ENCODE results near the gene SLX9.

SLX9 gene

DNA sequence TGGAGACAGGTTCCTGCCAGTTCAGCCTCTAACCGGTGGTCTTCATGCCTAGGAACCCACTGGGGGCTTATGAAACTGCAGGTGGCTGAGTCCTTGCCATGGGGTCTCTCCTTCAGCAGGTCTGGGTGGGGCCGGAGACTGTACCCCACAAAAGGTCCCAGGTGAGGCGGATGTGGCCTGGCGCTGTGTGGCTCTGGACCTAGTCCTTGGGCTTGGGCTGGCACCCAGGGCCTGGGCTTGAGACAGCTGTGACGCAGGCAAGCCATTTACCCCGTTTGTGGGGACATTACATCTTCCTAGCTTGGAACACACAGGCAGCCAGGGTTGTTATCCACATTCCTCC lies 5.9 kb upstream of the SLX9 start:
- Histone ChIP-seq H3K36me3 (ENCODE audit: insufficient read depth, insufficient read length, low read length) (peaks cover 23% of the 10 kb centered on the region), H3K4me1 (ENCODE audit: insufficient read depth, insufficient read length) (peaks cover 23% of the 10 kb centered on the region)

DNA sequence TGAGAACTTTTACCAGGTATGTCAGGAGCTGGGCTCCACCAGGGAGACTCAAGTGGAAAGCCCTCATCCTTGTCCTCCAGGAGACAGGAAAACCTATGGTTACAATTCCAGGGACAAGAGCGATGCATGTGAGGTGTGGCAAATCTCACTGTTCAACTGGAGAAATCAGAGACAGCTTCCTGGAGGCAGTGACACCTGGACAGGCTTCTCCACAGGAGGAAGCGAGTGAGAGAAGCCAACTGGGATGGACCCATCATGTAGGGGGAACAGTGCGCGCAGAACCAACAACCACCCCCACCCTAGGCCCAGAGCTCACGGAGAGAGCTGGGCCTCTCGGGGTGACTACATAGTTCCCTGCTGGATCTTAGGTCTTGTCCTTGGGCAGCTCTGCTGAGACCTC lies 5.6 kb upstream of the SLX9 start:
- Histone ChIP-seq H3K4me3 (ENCODE audit: insufficient read length, low read depth) (no peak overlapping the region), H3K9ac (ENCODE audit: insufficient read length, low read depth) (no peak overlapping the region), H3K27me3 (ENCODE audit: insufficient read depth, insufficient read length) (peaks cover 51% of the 10 kb centered on the region), H3K4me1 (ENCODE audit: insufficient read depth, insufficient read length) (peaks cover 23% of the 10 kb centered on the region), H3K9me3 (ENCODE audit: insufficient read depth, low read length) (no peaks in the 10 kb centered on the region), H3K36me3 (ENCODE audit: insufficient read depth, insufficient read length, low read length) (peaks cover 25% of the 10 kb centered on the region)
- TF ChIP-seq YY1 (IDR thresholded peaks at IDR 0.05; ENCODE audit: insufficient read depth, insufficient read length), result no peak
- TF ChIP-seq SUZ12 (IDR thresholded peaks at IDR 0.05; ENCODE audit: extremely low read depth, insufficient read depth, insufficient read length), result no peak
- TF ChIP-seq ZNF274 (IDR thresholded peaks at IDR 0.05; ENCODE audit: low read depth, low read length), result no peak
- DNase-seq (ENCODE audit: low read depth, low spot score), result no peak

More for the DNA sequence above, 5.9 kb upstream of the SLX9 start:
- H3K27me3 ChIP-seq (ENCODE audit: insufficient read depth, insufficient read length), result peaks cover 54% of the 10 kb centered on the region
- no peak for TF ChIP-seq ZNF274 (IDR thresholded peaks at IDR 0.05; ENCODE audit: low read depth, low read length)
- no peak overlapping the region for H3K4me3 ChIP-seq (ENCODE audit: insufficient read length, low read depth)
- no peak for DNase-seq (ENCODE audit: low read depth, low spot score)
- no peaks in the 10 kb centered on the region for H3K9me3 ChIP-seq (ENCODE audit: insufficient read depth, low read length)
- no peak overlapping the region for H3K9ac ChIP-seq (ENCODE audit: insufficient read length, low read depth)

DNA sequence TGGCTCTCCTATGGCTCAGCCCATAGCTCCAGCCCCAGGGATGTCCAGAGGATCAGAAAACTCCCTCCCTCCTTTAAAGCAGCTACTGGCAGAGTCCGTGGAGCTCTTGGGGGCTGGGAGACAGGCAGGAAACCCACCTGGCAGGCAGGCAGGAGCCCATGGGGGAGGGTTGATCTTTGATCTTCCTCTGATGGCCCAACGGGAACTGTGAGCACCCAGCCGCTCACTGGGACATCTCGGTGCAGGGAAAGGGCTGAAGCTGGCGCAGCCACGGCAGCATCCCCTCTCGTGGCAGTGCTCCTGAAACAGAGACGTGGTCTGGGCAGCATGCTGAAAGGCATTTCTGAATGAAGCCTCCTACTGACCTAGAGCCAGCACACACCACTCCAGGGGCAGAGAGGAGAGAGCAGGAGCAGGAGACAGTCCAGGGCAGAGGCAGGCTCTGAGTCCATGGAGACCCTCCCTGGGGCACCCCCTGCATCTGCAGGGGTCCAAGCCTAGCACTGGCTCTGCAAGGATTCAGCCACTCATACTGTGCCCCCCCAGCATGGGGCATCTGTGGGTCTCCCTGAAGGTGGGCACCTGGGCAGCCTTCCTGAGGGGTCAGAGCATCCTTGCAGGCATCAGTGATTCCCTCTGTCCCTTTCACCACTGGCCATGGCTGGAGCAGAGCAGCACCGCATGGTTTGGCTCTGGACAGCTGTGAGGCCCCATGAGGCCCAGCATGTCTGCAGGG lies 4.9 kb upstream of the SLX9 start:
- Histone ChIP-seq H3K27me3 (ENCODE audit: insufficient read depth, insufficient read length) (peaks cover 44% of the 10 kb centered on the region), H3K4me3 (ENCODE audit: insufficient read length, low read depth) (no peak overlapping the region)

DNA sequence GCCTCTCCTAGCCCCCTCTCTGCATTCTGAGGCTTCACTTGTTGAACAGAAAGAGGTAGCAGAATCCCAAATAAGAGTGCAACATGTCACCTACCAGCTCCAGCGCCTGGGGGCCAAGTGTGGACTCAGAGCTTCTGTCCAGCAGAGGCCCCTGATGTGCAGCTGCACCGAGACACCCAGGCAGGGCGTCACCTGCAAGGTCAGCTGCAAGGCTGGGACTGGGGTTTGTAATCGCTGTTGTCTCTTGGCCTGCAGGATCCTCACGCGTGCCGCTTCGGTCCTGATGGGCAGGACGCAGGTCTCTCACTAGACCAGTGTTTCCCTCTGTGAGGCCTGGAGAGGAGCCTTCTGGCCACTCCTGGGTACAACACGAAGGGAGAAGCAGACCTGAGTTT lies 4.3 kb upstream of the SLX9 start:
- H3K4me1 ChIP-seq (ENCODE audit: insufficient read depth, insufficient read length), result peaks cover 13% of the 10 kb centered on the region
- H3K27me3 ChIP-seq (ENCODE audit: insufficient read depth, insufficient read length), result peaks cover 39% of the 10 kb centered on the region
- no peak for DNase-seq (ENCODE audit: low read depth, low spot score)
- H3K9ac ChIP-seq (ENCODE audit: insufficient read length, low read depth), result no peak overlapping the region
- TF ChIP-seq ZNF274 (IDR thresholded peaks at IDR 0.05; ENCODE audit: low read depth, low read length) (no peak), YY1 (IDR thresholded peaks at IDR 0.05; ENCODE audit: insufficient read depth, insufficient read length) (no peak), SUZ12 (IDR thresholded peaks at IDR 0.05; ENCODE audit: extremely low read depth, insufficient read depth, insufficient read length) (no peak)
- peaks cover 25% of the 10 kb centered on the region for H3K36me3 ChIP-seq (ENCODE audit: insufficient read depth, insufficient read length, low read length)
- no peaks in the 10 kb centered on the region for H3K9me3 ChIP-seq (ENCODE audit: insufficient read depth, low read length)
- H3K4me3 ChIP-seq (ENCODE audit: insufficient read length, low read depth), result no peak overlapping the region

More for the DNA sequence above, 4.9 kb upstream of the SLX9 start:
- no peaks in the 10 kb centered on the region for H3K9me3 ChIP-seq (ENCODE audit: insufficient read depth, low read length)
- no peak overlapping the region for H3K9ac ChIP-seq (ENCODE audit: insufficient read length, low read depth)
- TF ChIP-seq SUZ12 (IDR thresholded peaks at IDR 0.05; ENCODE audit: extremely low read depth, insufficient read depth, insufficient read length) (no peak), ZNF274 (IDR thresholded peaks at IDR 0.05; ENCODE audit: low read depth, low read length) (no peak), YY1 (IDR thresholded peaks at IDR 0.05; ENCODE audit: insufficient read depth, insufficient read length) (no peak)
- H3K4me1 ChIP-seq (ENCODE audit: insufficient read depth, insufficient read length), result peaks cover 17% of the 10 kb centered on the region
- H3K36me3 ChIP-seq (ENCODE audit: insufficient read depth, insufficient read length, low read length), result peaks cover 25% of the 10 kb centered on the region
- no peak for DNase-seq (ENCODE audit: low read depth, low spot score)

DNA sequence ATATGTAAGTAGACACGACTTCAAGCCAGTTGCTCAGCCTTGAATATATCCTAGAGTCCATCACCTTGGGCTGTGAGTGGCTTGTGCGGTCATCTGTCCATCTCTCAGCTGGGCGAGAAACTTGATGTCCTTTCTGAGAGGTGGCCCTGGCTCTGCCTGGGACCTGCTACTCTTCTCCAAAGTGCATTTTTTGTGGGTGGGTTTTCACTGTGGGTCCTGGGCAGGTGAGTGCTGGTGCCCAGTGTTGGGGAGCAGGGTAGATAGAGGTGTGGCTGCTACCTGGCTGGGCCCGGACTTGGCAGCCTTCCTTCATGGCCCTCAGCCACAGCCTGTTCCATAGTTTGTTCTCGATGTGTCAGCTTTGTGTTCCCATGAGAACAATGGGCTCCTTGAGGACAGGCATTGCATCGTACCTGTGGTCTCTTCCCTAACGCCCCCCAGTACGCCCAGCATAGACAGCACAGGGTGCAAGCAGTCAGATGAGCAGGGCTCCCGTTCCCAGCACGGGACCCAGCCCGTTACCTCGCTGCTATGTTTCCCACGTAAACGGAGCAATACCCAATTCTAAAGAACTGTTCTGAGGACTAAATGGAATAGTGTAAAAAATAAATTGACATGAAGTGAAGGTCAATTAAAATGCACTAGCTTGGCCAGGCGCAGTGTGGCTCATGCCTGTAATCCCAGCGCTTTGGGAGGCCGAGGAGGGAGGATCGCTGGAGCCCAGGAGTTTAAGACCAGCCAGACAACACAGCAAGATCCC lies 877 bp upstream of the SLX9 start:
- Histone ChIP-seq H3K9ac (ENCODE audit: insufficient read length, low read depth) (peak overlapping the region; percentile 99), H3K27me3 (ENCODE audit: insufficient read depth, insufficient read length) (peaks cover 4% of the 10 kb centered on the region), H3K36me3 (ENCODE audit: insufficient read depth, insufficient read length, low read length) (peaks cover 50% of the 10 kb centered on the region), H3K4me1 (ENCODE audit: insufficient read depth, insufficient read length) (peaks cover 5% of the 10 kb centered on the region), H3K9me3 (ENCODE audit: insufficient read depth, low read length) (no peaks in the 10 kb centered on the region), H3K4me3 (ENCODE audit: insufficient read length, low read depth) (peak overlapping the region; percentile 91)
- TF ChIP-seq YY1 (IDR thresholded peaks at IDR 0.05; ENCODE audit: insufficient read depth, insufficient read length) (no peak), SUZ12 (IDR thresholded peaks at IDR 0.05; ENCODE audit: extremely low read depth, insufficient read depth, insufficient read length) (no peak), ZNF274 (IDR thresholded peaks at IDR 0.05; ENCODE audit: low read depth, low read length) (no peak)
- DNase-seq (ENCODE audit: low read depth, low spot score), result no peak

DNA sequence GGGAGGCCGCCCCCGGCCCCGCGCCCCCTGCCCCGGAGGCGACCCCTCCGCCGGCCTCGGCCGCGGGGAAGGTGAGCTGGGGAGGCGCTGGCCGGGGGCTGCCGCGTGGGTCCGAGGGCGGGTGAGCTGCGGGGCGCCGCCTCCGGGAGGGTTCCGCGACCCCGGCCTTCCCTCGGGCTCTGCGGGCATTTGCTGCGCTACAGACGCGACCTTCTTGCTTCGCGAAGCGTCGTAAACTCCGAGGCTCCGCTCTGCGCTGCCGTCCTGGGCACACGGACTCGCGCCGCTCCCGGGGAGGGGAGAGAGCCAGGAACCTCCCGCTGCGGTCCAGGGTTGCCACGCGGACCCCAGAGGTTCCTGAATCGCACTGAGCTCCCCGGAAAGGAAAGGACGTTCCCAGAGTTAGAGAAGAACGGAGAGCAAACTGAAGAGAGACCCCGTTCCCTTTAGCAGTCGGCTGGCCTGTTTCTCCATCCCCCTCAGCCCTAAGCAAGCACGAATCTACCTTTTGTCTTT lies 345 bp downstream of the SLX9 start:
- DNase-seq (ENCODE audit: low read depth, low spot score), result no peak

DNA sequence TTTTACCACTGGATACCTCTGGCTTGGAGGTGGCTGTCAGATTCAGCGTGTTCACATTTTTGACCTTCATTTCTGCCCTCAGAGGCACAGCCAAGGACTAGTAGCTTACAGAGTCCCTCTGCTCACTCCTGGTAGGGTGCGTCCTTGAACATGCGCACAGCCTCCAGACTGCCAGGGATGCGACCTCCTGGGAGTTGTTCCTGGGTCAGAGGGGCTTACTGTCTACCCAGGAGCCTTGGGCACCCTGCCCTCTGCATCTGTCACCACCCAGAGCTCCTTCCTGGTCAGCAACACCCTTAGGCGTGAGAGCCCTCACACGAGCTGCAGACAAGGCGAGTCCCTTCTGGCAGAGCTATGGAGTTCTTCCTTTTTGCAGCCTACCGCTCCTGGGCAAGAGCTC lies 1.7 kb downstream of the SLX9 start:
- Histone ChIP-seq H3K9me3 (ENCODE audit: insufficient read depth, low read length) (no peaks in the 10 kb centered on the region), H3K4me1 (ENCODE audit: insufficient read depth, insufficient read length) (peaks cover 8% of the 10 kb centered on the region), H3K4me3 (ENCODE audit: insufficient read length, low read depth) (no peak overlapping the region), H3K9ac (ENCODE audit: insufficient read length, low read depth) (peak overlapping the region; percentile 99), H3K36me3 (ENCODE audit: insufficient read depth, insufficient read length, low read length) (peaks cover 68% of the 10 kb centered on the region), H3K27me3 (ENCODE audit: insufficient read depth, insufficient read length) (no peaks in the 10 kb centered on the region)
- no peak for DNase-seq (ENCODE audit: low read depth, low spot score)
- TF ChIP-seq YY1 (IDR thresholded peaks at IDR 0.05; ENCODE audit: insufficient read depth, insufficient read length) (no peak), SUZ12 (IDR thresholded peaks at IDR 0.05; ENCODE audit: extremely low read depth, insufficient read depth, insufficient read length) (no peak), ZNF274 (IDR thresholded peaks at IDR 0.05; ENCODE audit: low read depth, low read length) (no peak)

More for the DNA sequence above, 345 bp downstream of the SLX9 start:
- Histone ChIP-seq H3K36me3 (ENCODE audit: insufficient read depth, insufficient read length, low read length) (peaks cover 58% of the 10 kb centered on the region), H3K27me3 (ENCODE audit: insufficient read depth, insufficient read length) (no peaks in the 10 kb centered on the region), H3K9me3 (ENCODE audit: insufficient read depth, low read length) (no peaks in the 10 kb centered on the region), H3K4me3 (ENCODE audit: insufficient read length, low read depth) (peak overlapping the region; percentile 91), H3K4me1 (ENCODE audit: insufficient read depth, insufficient read length) (peaks cover 5% of the 10 kb centered on the region), H3K9ac (ENCODE audit: insufficient read length, low read depth) (peak overlapping the region; percentile 99)
- TF ChIP-seq SUZ12 (IDR thresholded peaks at IDR 0.05; ENCODE audit: extremely low read depth, insufficient read depth, insufficient read length) (no peak), YY1 (IDR thresholded peaks at IDR 0.05; ENCODE audit: insufficient read depth, insufficient read length) (no peak), ZNF274 (IDR thresholded peaks at IDR 0.05; ENCODE audit: low read depth, low read length) (no peak)

All from NT2/D1 (cell line).